Uterus (tissue), 4 donors: Measurements from ENCODE around the gene GGTA1. TPM values are rescaled to one million over a fixed set of nuclear protein-coding genes. Genes with fewer than 3 reads are reported as not detected.

Experiments used
- DNase-seq, 2 donors: peaks; one replicate each; pipeline ENCODE4 v3.0.0-alpha.2; 2019 to 2020
- H3K27ac ChIP-seq, 2 donors: fragments of 200-600 bp; sonication (generic); 1 replicate in 1 of 2; 2 replicates in 1 of 2; pipeline ENCODE4 v1.5.1; 2016 to 2018
- H3K27me3 ChIP-seq, 2 donors: fragments of 200-600 bp; sonication (generic); one replicate each; pipeline ENCODE4 v1.5.1; 2018 to 2019; ENCODE audit warnings: control low read depth in 1 of 2
- H3K36me3 ChIP-seq, 2 donors: fragments of 200-600 bp; sonication (generic); one replicate each; pipeline ENCODE4 v1.5.1; 2019; ENCODE audit warnings: control low read depth in 1 of 2
- H3K4me1 ChIP-seq, 2 donors: fragments of 200-600 bp; sonication (generic); one replicate each; pipeline ENCODE4 v1.5.1; 2018 to 2019; ENCODE audit warnings: control low read depth in 1 of 2
- H3K4me3 ChIP-seq, 2 donors: fragments of 200-600 bp; sonication (generic); 1 replicate in 1 of 2; 2 replicates in 1 of 2; pipeline ENCODE4 v1.5.1; 2018 to 2019; ENCODE audit warnings: mild to moderate bottlenecking in 1 of 2
- H3K9me3 ChIP-seq, 2 donors: fragments of 200-600 bp; sonication (generic); one replicate each; pipeline ENCODE4 v1.5.1; 2019; ENCODE audit warnings: control low read depth in 1 of 2
- CTCF ChIP-seq, 4 experiments: fragments of 200-600 bp in 2 of 4; fragments of 450-650 bp in 2 of 4; sonication (generic) in 2 of 4; IDR thresholded peaks; one replicate each; pipeline ENCODE4 v1.5.1; 2016 to 2019; ENCODE audit warnings: antibody characterized with exemption in 4 of 4, mild to moderate bottlenecking in 2 of 4, moderate library complexity in 1 of 4
- POLR2A ChIP-seq, 2 donors: fragments of 450-650 bp; IDR thresholded peaks; one replicate each; pipeline ENCODE4 v1.6.1; 2016; ENCODE audit warnings: antibody characterized with exemption in 2 of 2, mild to moderate bottlenecking in 1 of 2, moderate library complexity in 1 of 2
- intact Hi-C: fragments of 100-400 bp; cut with DNase I; formaldehyde crosslinking; loops from one replicate; pipeline ENCODE4 v1.15.1; 2023; ENCODE audit warnings: low total_unique reads
- total RNA-seq, 4 donors: library from RNA; depleted of rRNA in 3 of 4; stranded (reverse); fragments of >200 nt in 3 of 4; gene quantifications; one replicate each; pipeline versions ENCODE4 v1.1.0 to v1.2.4, GENCODE V29; 2014 to 2023
- donor health status: DM: yes; HTN: yes; CAD: no.

The GGTA1 gene
- total RNA-seq, 4 donors from 2014 or later, result 0.77 to 16.3 (median 6.0) TPM

- intact Hi-C loops, result no loop called here
- TF ChIP-seq POLR2A (IDR thresholded peaks at IDR 0.05), result no peak
- no peak for TF ChIP-seq CTCF (IDR thresholded peaks at IDR 0.05)
- H3K4me3 ChIP-seq, result no peak overlapping the region
- no peaks in the 10 kb centered on the region for H3K27me3 ChIP-seq
- H3K4me1 ChIP-seq, result no peaks in the 10 kb centered on the region
- no peaks in the 10 kb centered on the region for H3K36me3 ChIP-seq
- no peak for DNase-seq
- no peaks in the 10 kb centered on the region for H3K9me3 ChIP-seq
- no peak overlapping the region for H3K27ac ChIP-seq
These were observed 14.8 kb downstream of the GGTA1 start for GRCh38 chr9:121484651-121485446.

- Histone ChIP-seq H3K9me3 (no peaks in the 10 kb centered on the region), H3K27ac (no peak overlapping the region), H3K27me3 (no peaks in the 10 kb centered on the region), H3K4me3 (no peak overlapping the region), H3K36me3 (no peaks in the 10 kb centered on the region), H3K4me1 (no peaks in the 10 kb centered on the region)
- DNase-seq, result no peak
- TF ChIP-seq POLR2A (IDR thresholded peaks at IDR 0.05) (no peak), CTCF (IDR thresholded peaks at IDR 0.05) (no peak)
- intact Hi-C loops, result no loop called here
These were observed 16.1 kb downstream of the GGTA1 start for GRCh38 chr9:121483473-121484031.

GRCh38 chr9:121483049-121483448, 16.6 kb downstream of the GGTA1 start:
- no peaks in the 10 kb centered on the region for H3K27me3 ChIP-seq
- H3K36me3 ChIP-seq, result no peaks in the 10 kb centered on the region
- no peak for TF ChIP-seq CTCF (IDR thresholded peaks at IDR 0.05)
- no peak for TF ChIP-seq POLR2A (IDR thresholded peaks at IDR 0.05)
- H3K27ac ChIP-seq, result no peak overlapping the region
- intact Hi-C loops, result no loop called here
- no peak for DNase-seq
- H3K4me1 ChIP-seq, result no peaks in the 10 kb centered on the region
- H3K4me3 ChIP-seq, result no peak overlapping the region
- no peaks in the 10 kb centered on the region for H3K9me3 ChIP-seq

GRCh38 chr9:121478816-121479676, 20.6 kb downstream of the GGTA1 start:
- no peak for DNase-seq
- intact Hi-C loops, result no loop called here
- H3K27ac ChIP-seq, result peak overlapping the region; percentile 24 to 28
- no peaks in the 10 kb centered on the region for H3K36me3 ChIP-seq
- no peak overlapping the region for H3K4me3 ChIP-seq
- TF ChIP-seq POLR2A (IDR thresholded peaks at IDR 0.05) (no peak), CTCF (IDR thresholded peaks at IDR 0.05) (no peak)
- H3K9me3 ChIP-seq, result no peaks in the 10 kb centered on the region
- no peaks in the 10 kb centered on the region for H3K27me3 ChIP-seq
- no peaks in the 10 kb centered on the region for H3K4me1 ChIP-seq

GRCh38 chr9:121476156-121476555, 23.5 kb downstream of the GGTA1 start:
- Histone ChIP-seq H3K4me1 (no peaks in the 10 kb centered on the region), H3K27ac (no peak overlapping the region)
- DNase-seq, result no peak

More at GRCh38 chr9:121476156-121476555, 23.5 kb downstream of the GGTA1 start:
- TF ChIP-seq CTCF (IDR thresholded peaks at IDR 0.05), result no peak
- TF ChIP-seq POLR2A (IDR thresholded peaks at IDR 0.05), result no peak
- no peaks in the 10 kb centered on the region for H3K9me3 ChIP-seq
- no peaks in the 10 kb centered on the region for H3K36me3 ChIP-seq
- H3K4me3 ChIP-seq, result no peak overlapping the region
- no peaks in the 10 kb centered on the region for H3K27me3 ChIP-seq
- intact Hi-C loops, result no loop called here
